VCaP (cell line): ENCODE data around the gene RNF151.

Source experiments
- H3K27ac ChIP-seq: fragments of 450-650 bp; 2 replicates; pipeline ENCODE4 v1.5.1; 2017
- CTCF ChIP-seq: fragments of 450-650 bp; conservative IDR thresholded peaks from 2 replicates; pipeline ENCODE4 v1.5.1; 2017; ENCODE audit warnings: mild to moderate bottlenecking, moderate library complexity

Gene RNF151

DNA sequence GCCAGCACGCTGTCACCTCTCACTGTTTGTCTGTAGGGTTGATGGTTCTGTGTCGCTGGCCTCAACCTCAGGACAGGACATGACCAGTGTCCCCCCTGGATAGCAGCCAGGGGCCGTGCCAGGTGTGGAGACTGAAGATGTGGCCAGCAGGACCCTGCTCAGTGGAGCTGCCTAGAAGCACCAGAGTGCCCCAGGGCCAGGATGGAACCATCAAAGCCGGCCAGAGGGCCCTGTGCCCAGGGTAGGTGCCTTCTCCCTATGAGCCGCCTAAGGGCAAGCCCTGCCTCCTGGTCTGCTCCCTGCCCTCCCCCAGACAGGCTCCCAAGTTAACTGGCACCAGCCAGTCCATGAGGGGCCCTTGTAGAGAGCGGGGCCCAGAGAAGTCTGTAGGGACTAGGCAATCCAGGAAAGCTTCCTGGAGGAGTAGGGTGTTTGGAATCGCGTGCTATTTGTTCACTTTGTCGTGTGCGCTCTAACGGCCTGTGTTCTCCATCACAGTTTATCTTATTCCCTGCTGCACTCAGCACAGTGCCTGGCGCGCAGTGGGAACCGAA lies 7.9 kb upstream of the RNF151 start:
- H3K27ac ChIP-seq: peak overlapping the region; percentile 84; the same call in 1 of the 2 replicates
- no peak for TF ChIP-seq CTCF

DNA sequence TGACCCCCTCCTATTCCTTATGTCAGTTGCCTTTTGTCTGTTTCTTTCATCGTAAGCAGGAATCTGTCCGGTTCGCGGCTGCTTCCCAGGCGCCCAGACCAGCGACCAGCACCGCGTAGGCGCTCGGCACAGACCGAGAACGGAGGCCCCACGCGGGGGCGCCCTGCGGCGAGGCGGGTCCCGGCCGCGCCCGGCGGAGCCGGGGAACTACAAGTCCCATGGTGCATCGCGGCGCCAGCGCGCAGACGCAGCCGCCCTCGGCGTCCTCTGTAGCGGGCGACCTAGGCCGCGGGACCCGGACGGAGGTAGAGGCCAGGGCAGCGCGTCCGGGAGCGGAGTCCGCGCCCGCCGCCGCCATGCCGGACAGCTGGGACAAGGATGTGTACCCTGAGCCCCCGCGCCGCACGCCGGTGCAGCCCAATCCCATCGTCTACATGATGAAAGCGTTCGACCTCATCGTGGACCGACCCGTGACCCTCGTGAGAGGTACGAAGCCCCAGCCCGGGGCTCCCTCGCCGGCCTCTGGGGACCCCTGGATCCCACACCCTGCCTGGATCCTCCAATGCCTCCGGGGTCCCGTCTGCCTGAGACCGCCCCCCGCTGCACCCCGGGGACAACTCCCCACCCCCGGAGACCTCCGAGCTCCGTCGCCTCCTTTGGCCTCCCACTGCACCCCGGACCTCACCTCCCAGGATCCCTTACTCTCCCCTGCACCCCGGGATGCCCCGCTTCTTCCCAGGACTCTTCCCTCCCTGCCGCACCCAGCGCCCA lies 7.2 kb upstream of the RNF151 start, which contains the start of gene NDUFB10:
NDUFB10 (plus strand) TSS at position 270 of the 771 bp plus-strand sequence; CDS start at position 357, 87 bp downstream.
- TF ChIP-seq CTCF: peak; percentile 81
- H3K27ac ChIP-seq: peak within 1 kb of the TSS; percentile 84

GRCh38 chr16:1960665-1961630 lies 5.7 kb upstream of the RNF151 start:
- peak overlapping the region; percentile 84 for H3K27ac ChIP-seq
- TF ChIP-seq CTCF: no peak

- H3K27ac ChIP-seq: peak overlapping the region; percentile 84
- TF ChIP-seq CTCF: no peak
Measured at GRCh38 chr16:1961651-1962067, 5.0 kb upstream of the RNF151 start.

DNA sequence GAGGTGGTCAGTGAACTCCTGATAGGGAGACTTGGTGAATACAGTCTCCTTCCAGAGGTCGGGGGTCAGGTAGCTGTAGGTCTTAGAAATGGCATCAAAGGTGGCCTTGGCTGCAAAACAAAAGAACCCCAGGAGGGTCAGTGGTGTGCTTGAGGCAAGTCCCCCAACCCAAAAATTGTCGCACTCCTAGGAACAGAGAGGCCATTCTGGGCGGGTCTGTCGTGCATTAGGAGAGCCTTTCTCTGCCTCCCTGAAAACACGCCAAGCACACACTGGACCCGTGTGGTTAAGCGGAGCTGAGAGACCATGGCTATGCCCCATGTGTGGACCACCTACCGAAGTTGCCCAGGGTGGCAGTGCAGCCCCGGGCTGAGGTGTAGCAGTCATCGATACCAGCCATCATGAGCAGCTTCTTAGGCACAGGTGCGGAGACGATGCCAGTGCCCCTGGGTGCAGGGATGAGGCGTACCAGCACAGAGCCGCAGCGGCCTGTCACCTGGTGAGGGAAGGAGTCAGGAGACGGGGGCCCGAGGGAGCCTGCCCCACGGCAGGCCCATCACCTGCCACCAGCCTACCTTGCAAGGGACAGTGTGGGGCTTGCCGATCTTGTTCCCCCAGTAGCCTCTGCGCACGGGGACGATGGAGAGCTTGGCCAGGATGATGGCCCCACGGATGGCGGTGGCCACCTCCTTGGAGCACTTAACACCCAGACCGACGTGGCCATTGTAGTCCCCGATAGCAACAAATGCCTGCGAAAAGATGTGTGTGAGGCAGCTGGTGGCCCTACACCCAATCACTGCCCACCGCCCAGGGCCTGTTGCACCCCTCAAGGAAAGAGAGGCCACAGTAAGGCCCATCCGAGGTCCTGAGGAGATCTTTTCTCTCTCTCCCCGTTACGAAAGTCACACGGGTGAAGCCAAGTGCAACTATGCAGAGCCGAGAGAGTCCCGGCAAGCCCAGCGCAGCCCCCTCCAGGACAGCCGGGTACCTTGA lies 4.2 kb upstream of the RNF151 start:
- peak overlapping the region; percentile 84 for H3K27ac ChIP-seq

GRCh38 chr16:1963806-1964505 lies 2.7 kb upstream of the RNF151 start:
- no peak for TF ChIP-seq CTCF
- H3K27ac ChIP-seq: peak overlapping the region; percentile 84
